Adipocyte (in vitro differentiated cells): ENCODE results near the gene KIRREL3.
A peak's percentile ranks its signal among the peaks of the same experiment; 100 is the strongest.
"Not testable (repeated sequence)": the region's sequence is repeated elsewhere in the genome, so short reads cannot be mapped to it uniquely, and the experiment has no call there.

Source experiments
- DNase-seq: peaks from one replicate; pipeline ENCODE4 v3.0.0-alpha.2; 2015; ENCODE audit warnings: low read depth
- H3K27me3 ChIP-seq: replicated peaks from 2 replicates; pipeline ENCODE4 v1.7.0; 2013; ENCODE audit warnings: mild to moderate bottlenecking, low read length, moderate library complexity; ENCODE audit not compliant: control insufficient read depth, insufficient read depth
- H3K36me3 ChIP-seq: 2 replicates; pipeline ENCODE4 v1.7.0; 2013; ENCODE audit warnings: low read length, mild to moderate bottlenecking, moderate library complexity; ENCODE audit not compliant: control insufficient read depth, insufficient read depth, severe bottlenecking
- H3K4me1 ChIP-seq: 2 replicates; pipeline ENCODE4 v1.7.0; 2013; ENCODE audit warnings: mild to moderate bottlenecking, low read length, moderate library complexity; ENCODE audit not compliant: control insufficient read depth, insufficient read depth
- H3K4me3 ChIP-seq: 2 replicates; pipeline ENCODE4 v1.7.0; 2013; ENCODE audit warnings: mild to moderate bottlenecking, low read length, moderate library complexity
- H3K9ac ChIP-seq: 2 replicates; pipeline ENCODE4 v1.7.0; 2013; ENCODE audit warnings: mild to moderate bottlenecking, low read length, moderate library complexity
- H3K9me3 ChIP-seq: 2 replicates; pipeline ENCODE4 v1.7.0; 2013; ENCODE audit warnings: mild to moderate bottlenecking, low read length, moderate library complexity; ENCODE audit not compliant: control insufficient read depth

KIRREL3 gene

GRCh38 chr11:126978165-126978564 lies 22.4 kb downstream of the KIRREL3 start:
- Histone ChIP-seq H3K36me3 (no peaks in the 10 kb centered on the region), H3K9me3 (no peaks in the 10 kb centered on the region), H3K9ac (no peak overlapping the region), H3K4me3 (no peak overlapping the region), H3K27me3 (no peaks in the 10 kb centered on the region), H3K4me1 (no peaks in the 10 kb centered on the region)
- DNase-seq = no peak

DNA sequence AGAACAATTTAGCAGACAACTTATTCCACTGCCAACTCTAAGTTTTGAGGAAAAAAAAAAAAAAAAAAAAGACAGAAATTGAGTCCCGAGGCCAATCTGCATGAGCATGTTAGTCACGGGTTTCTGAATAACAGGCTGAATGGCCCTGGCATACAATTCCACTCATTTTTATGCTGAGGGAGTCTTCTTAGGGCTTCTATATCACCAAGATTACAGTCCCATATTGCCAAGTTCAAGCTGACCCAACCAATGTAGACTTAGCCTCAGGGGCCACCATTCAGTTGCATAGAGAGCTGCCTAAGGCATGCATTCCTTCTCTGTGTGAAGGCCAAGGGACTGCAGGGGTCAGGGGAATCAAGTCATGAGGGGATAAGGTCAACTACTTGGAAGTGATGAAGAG lies 27.5 kb downstream of the KIRREL3 start:
- H3K9me3 ChIP-seq = peaks cover 8% of the 10 kb centered on the region
- H3K9ac ChIP-seq = no peak overlapping the region
- no peaks in the 10 kb centered on the region for H3K27me3 ChIP-seq
- no peak for DNase-seq
- H3K4me1 ChIP-seq = no peaks in the 10 kb centered on the region
- H3K4me3 ChIP-seq = no peak overlapping the region
- no peaks in the 10 kb centered on the region for H3K36me3 ChIP-seq

GRCh38 chr11:126971305-126971704 lies 29.3 kb downstream of the KIRREL3 start:
- Histone ChIP-seq H3K36me3 (no peaks in the 10 kb centered on the region), H3K9ac (no peak overlapping the region), H3K27me3 (no peaks in the 10 kb centered on the region), H3K9me3 (peaks cover 8% of the 10 kb centered on the region), H3K4me3 (no peak overlapping the region), H3K4me1 (no peaks in the 10 kb centered on the region)
- DNase-seq = no peak

DNA sequence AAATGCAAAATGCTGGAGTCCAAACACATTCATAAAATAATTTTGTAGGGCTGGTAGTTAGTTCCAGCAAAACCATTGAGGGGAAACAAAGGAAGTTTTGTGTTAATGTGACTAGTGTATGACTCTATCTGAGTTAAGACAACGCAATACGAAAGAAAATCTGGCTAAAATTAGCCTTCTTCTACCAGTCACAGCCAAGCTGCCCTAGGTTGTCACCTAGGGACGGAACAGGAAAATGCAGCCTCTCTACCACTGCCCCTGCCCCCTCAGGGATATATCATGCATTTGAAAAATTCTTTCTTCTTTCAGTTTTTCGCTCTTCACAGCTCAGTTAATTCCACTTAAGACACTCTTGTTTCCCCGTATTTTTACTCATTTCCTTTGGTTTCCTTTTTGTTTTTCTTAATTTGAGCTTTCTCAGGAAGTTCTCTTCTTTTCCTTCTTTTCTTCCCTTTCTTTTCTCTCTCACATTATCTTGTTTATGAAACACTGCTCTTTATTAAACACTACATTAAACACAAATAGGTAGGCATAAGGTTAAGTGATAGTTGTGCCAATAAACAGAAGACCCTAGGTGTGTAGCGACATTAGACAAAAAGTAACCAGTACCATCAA lies 30.6 kb downstream of the KIRREL3 start:
- DNase-seq = peak; percentile 83
- no peaks in the 10 kb centered on the region for H3K4me1 ChIP-seq
- H3K36me3 ChIP-seq = no peaks in the 10 kb centered on the region
- H3K9me3 ChIP-seq = peaks cover 8% of the 10 kb centered on the region
- no peaks in the 10 kb centered on the region for H3K27me3 ChIP-seq
- no peak overlapping the region for H3K9ac ChIP-seq
- H3K4me3 ChIP-seq = no peak overlapping the region

DNA sequence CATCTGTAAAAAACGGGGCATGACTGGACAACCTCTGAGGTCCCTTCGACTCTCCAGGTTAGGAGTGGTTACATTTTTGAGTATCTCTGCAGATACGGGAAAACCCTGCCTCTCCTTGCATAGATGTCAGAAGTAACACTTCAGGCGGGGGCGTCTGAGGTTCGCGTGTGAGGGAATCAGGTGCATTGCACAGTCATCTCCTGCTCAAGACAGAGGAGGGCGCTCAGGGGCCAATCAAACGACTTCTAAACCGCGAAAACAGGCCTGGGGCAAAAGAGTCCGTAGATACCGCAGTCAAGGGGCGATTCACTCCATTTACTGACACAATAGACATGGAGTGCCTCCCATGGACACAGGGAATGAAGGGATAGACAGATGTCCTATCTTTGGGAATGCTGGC lies 31.7 kb downstream of the KIRREL3 start:
- H3K27me3 ChIP-seq = no peaks in the 10 kb centered on the region
- no peaks in the 10 kb centered on the region for H3K4me1 ChIP-seq
- H3K9me3 ChIP-seq = peaks cover 8% of the 10 kb centered on the region
- no peak overlapping the region for H3K9ac ChIP-seq
- H3K36me3 ChIP-seq = no peaks in the 10 kb centered on the region
- no peak overlapping the region for H3K4me3 ChIP-seq
- DNase-seq = no peak

GRCh38 chr11:126965331-126965730 lies 35.2 kb downstream of the KIRREL3 start:
- no peaks in the 10 kb centered on the region for H3K4me1 ChIP-seq
- H3K9me3 ChIP-seq = no peaks in the 10 kb centered on the region
- H3K9ac ChIP-seq = no peak overlapping the region
- H3K27me3 ChIP-seq = no peaks in the 10 kb centered on the region
- H3K4me3 ChIP-seq = no peak overlapping the region
- H3K36me3 ChIP-seq = no peaks in the 10 kb centered on the region
- DNase-seq = no peak

DNA sequence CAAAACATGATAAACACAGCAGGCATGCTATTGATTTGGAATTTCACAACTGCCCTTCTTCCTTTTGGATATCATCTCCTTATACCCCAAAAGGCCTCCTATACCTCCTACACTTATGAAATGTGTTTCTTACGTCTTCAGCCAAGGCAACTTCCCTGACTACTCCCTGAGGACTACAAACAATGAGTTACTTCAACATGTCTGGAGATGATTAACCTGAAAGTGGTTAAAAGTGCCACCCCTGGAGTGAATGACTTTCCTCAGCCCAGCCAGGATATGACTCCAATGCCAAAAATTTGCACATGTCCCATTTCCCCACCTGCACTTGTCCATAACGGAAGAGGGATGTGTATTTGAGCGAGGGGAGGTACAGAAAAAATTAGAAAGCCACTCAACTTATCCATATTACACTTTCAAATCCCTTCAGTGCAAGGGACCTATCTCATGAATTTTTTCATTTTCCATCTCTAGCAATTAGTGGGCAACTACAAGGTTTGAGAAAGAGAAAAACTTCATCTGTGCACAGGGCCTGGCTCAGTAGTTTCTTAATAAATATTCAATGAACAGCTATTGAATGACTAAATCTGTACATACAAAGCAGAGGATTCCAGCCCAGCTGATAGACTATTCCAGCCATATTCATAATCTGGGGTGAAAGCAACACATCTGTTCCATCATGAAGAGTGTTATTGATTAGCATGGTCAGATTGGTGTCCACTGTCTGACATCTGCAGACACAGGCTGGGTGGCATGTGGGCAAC lies 36.8 kb downstream of the KIRREL3 start:
- Histone ChIP-seq H3K4me1 (no peaks in the 10 kb centered on the region), H3K27me3 (no peaks in the 10 kb centered on the region), H3K4me3 (no peak overlapping the region), H3K36me3 (no peaks in the 10 kb centered on the region), H3K9me3 (no peaks in the 10 kb centered on the region), H3K9ac (no peak overlapping the region)
- no peak for DNase-seq

GRCh38 chr11:126963115-126963514 lies 37.5 kb downstream of the KIRREL3 start:
- Histone ChIP-seq H3K4me3 (no peak overlapping the region), H3K27me3 (no peaks in the 10 kb centered on the region), H3K36me3 (no peaks in the 10 kb centered on the region), H3K4me1 (no peaks in the 10 kb centered on the region), H3K9ac (no peak overlapping the region), H3K9me3 (no peaks in the 10 kb centered on the region)
- no peak for DNase-seq

DNA sequence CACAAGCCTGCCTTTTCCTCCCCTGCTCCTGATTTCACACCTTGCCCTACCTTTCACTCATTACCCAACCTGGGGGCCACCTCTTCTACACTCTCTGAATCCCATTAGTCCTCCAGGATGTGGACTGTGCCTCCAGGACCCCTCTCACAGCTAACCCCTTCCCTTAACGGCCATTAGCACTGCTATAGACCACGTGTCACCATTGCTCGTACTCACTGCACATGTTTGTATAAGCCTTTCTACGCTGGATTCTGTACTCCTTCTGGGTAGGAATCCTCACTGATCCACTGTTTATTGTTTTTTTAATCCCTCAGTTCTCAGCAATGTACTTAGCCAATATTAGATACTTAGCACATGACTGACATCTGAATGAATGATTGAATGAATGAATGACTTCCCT lies 40.9 kb downstream of the KIRREL3 start:
- no peak for DNase-seq
- Histone ChIP-seq H3K9me3 (no peaks in the 10 kb centered on the region), H3K9ac (no peak overlapping the region), H3K36me3 (no peaks in the 10 kb centered on the region), H3K27me3 (no peaks in the 10 kb centered on the region), H3K4me1 (no peaks in the 10 kb centered on the region), H3K4me3 (no peak overlapping the region)

DNA sequence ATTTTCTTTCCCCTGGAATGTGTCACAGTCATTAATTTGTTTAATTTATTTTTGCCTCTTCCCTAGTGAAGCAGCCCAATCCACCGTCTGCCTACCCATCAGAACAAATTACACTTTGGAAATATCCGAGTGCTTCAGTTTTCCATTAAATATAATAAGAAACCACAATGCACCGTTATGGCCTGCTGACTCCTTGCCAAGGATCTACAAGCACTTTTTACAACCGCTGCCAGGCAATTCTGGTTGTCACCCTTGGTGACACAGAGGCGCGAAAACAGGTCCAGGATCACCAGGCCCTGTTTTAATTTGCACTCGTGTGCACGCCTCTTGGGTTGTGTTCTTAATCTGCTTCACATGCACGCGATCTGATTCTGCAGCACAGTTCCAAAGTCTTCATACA lies 43.9 kb downstream of the KIRREL3 start:
- Histone ChIP-seq H3K4me1 (no peaks in the 10 kb centered on the region), H3K27me3 (no peaks in the 10 kb centered on the region), H3K9ac (no peak overlapping the region), H3K9me3 (no peaks in the 10 kb centered on the region), H3K4me3 (no peak overlapping the region), H3K36me3 (no peaks in the 10 kb centered on the region)
- no peak for DNase-seq

DNA sequence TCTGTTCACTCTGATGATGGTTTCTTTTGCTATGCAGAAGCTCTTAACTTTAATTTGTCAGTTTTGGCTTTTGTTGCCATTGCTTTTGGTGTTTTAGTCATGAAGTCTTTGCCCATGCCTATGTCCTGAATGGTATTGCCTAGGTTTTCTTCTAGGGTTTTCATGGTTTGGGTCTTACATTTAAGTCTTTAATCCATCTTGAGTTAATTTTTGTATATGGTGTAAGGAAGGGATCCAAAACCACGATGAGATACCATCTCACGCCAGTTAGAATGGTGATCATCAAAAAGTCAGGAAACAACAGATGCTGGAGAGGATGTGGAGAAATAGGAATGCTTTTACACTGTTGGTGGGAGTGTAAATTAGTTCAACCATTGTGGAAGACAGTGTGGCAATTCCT lies 48.0 kb downstream of the KIRREL3 start:
- not testable (repeated sequence) for H3K27me3 ChIP-seq, H3K4me1 ChIP-seq, H3K4me3 ChIP-seq, H3K36me3 ChIP-seq, H3K9ac ChIP-seq, H3K9me3 ChIP-seq, DNase-seq

DNA sequence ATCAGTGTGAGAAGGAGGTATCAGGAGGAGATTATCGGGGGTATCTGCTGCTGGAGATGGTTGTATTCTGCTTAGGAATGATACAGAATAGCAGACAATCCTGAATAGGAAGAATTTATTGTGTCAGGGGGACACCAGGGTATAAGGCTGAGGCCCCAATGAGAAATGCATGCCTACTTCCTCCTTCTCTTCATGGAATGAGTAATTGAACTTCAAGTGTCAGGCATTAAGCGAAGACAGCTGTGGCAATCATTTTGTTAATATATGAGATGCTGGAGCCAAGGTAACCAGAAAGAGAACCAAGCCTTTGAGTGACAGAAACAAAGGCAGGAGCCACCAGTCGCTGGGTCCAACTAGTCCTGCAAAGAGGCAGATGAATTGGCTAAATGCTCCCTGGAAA lies 49.1 kb downstream of the KIRREL3 start:
- no peak for DNase-seq
- no peaks in the 10 kb centered on the region for H3K27me3 ChIP-seq
- no peaks in the 10 kb centered on the region for H3K9me3 ChIP-seq
- H3K36me3 ChIP-seq = no peaks in the 10 kb centered on the region
- no peak overlapping the region for H3K4me3 ChIP-seq
- H3K4me1 ChIP-seq = no peaks in the 10 kb centered on the region
- H3K9ac ChIP-seq = no peak overlapping the region
